Endothelial cell of umbilical vein (primary cell): ENCODE results near the gene CADM4. TPM values are rescaled to one million over a fixed set of nuclear protein-coding genes. Genes with fewer than 3 reads are reported as not detected.

ENCODE experiments used
- BruUV-seq: library from RNA; stranded (reverse); fragments of 400-500 nt; replicated peaks from 2 replicates; lab custom pipeline; 2021; lab: Mats Ljungman, UMichigan
- CTCF ChIA-PET: fragments of 300-600, 350-600 bp; sonication (Branson Sonifier 250); formaldehyde crosslinking; loops from one replicate; lab custom pipeline; 2021; ENCODE audit warnings: antibody characterized with exemption, inconsistent platforms; lab: Charles Lee
- POLR2A ChIA-PET: fragments of 300-600, 350-600 bp; sonication (Branson Sonifier 250); formaldehyde crosslinking; loops from one replicate; lab custom pipeline; 2021; ENCODE audit warnings: antibody characterized with exemption, inconsistent platforms; lab: Charles Lee
- DNase-seq: peaks from one replicate; pipeline ENCODE4 v3.0.0-alpha.2; 2011; ENCODE audit warnings: low read depth, low spot score
- FAIRE-seq: peaks from 2 replicates; lab custom pipeline; 2011; peaks lifted over from hg19 to GRCh38; lab: Jason Lieb, UNC
- H2AFZ ChIP-seq: 2 replicates; pipeline ENCODE4 v1.6.0; 2012; ENCODE audit warnings: low read depth, low read length, control low read depth, inconsistent platforms
- H3K27ac ChIP-seq: 2 replicates; pipeline ENCODE4 v1.5.1; 2011; ENCODE audit warnings: low read depth, mild to moderate bottlenecking, control low read depth, low read length, moderate library complexity; ENCODE audit not compliant: insufficient read depth
- H3K27me3 ChIP-seq, 2 experiments: 2 replicates each; pipeline versions ENCODE4 v1.6.0 to v1.6.1; 2011; ENCODE audit warnings: low read length in 2 of 2, mixed read lengths in 1 of 2; ENCODE audit not compliant: control insufficient read depth in 2 of 2, insufficient read depth in 2 of 2
- H3K36me3 ChIP-seq, 2 experiments: 2 replicates in 1 of 2; 3 replicates in 1 of 2; pipeline ENCODE4 v1.5.1; 2011; ENCODE audit warnings: low read length in 2 of 2, mild to moderate bottlenecking in 1 of 2, moderate library complexity in 1 of 2; ENCODE audit not compliant: control insufficient read depth in 2 of 2, insufficient read depth in 2 of 2; ENCODE audit errors: extremely low read depth in 1 of 2
- H3K4me1 ChIP-seq: 3 replicates; pipeline ENCODE4 v1.5.1; 2011; ENCODE audit warnings: mild to moderate bottlenecking, low read length; ENCODE audit not compliant: control insufficient read depth, insufficient read depth; ENCODE audit errors: extremely low read depth
- H3K4me2 ChIP-seq: 2 replicates; pipeline ENCODE4 v1.6.1; 2011; ENCODE audit warnings: low read length, control low read depth, mixed read lengths; ENCODE audit not compliant: insufficient read depth
- H3K4me3 ChIP-seq, 3 experiments: fragments of 200-600 bp in 1 of 3; sonication (generic), shearing (Covaris generic) in 1 of 3; replicated peaks in 1 of 3; 2 replicates each; pipeline ENCODE4 v1.5.1; 2011 to 2016; ENCODE audit warnings: control low read depth in 3 of 3, low read length in 3 of 3, mild to moderate bottlenecking in 2 of 3, inconsistent platforms in 1 of 3, low read depth in 1 of 3, moderate library complexity in 1 of 3; ENCODE audit not compliant: insufficient read depth in 1 of 3
- H3K79me2 ChIP-seq: 2 replicates; pipeline ENCODE4 v1.6.0; 2012; ENCODE audit warnings: low read length, inconsistent platforms; ENCODE audit not compliant: control insufficient read depth, insufficient read depth
- H3K9ac ChIP-seq: replicated peaks from 2 replicates; pipeline ENCODE3; 2011; ENCODE audit warnings: low read length, control low read depth; ENCODE audit not compliant: insufficient read depth; ENCODE audit errors: extremely low read depth
- H3K9me1 ChIP-seq: replicated peaks from 3 replicates; pipeline ENCODE4 v1.6.0; 2011; ENCODE audit warnings: mild to moderate bottlenecking, low read length; ENCODE audit not compliant: control insufficient read depth, insufficient read depth; ENCODE audit errors: extremely low read depth
- H3K9me3 ChIP-seq: replicated peaks from 2 replicates; pipeline ENCODE4 v1.5.1; 2012; ENCODE audit warnings: low read length, inconsistent platforms; ENCODE audit not compliant: control insufficient read depth, insufficient read depth
- H4K20me1 ChIP-seq: replicated peaks from 2 replicates; pipeline ENCODE3; 2011; ENCODE audit warnings: mild to moderate bottlenecking, low read length; ENCODE audit not compliant: control insufficient read depth, insufficient read depth; ENCODE audit errors: extremely low read depth
- EZH2 ChIP-seq: IDR thresholded peaks from 2 replicates; pipeline ENCODE4 v1.6.1; 2012; ENCODE audit warnings: borderline replicate concordance, low read depth, mild to moderate bottlenecking, moderate library complexity, low read length, inconsistent platforms; ENCODE audit not compliant: severe bottlenecking
- FOS ChIP-seq: IDR thresholded peaks from 2 replicates; pipeline ENCODE4 v1.6.1; 2011; ENCODE audit warnings: mild to moderate bottlenecking, low read length, moderate library complexity, borderline replicate concordance; ENCODE audit not compliant: insufficient read depth
- GATA2 ChIP-seq: IDR thresholded peaks from 2 replicates; pipeline ENCODE4 v1.7.0; 2011; ENCODE audit warnings: low read depth, mild to moderate bottlenecking, moderate library complexity, mixed read lengths, low read length; ENCODE audit not compliant: insufficient read length, insufficient read depth
- JUN ChIP-seq: IDR thresholded peaks from 2 replicates; pipeline ENCODE4 v1.6.1; 2011; ENCODE audit warnings: borderline replicate concordance, low read depth; ENCODE audit not compliant: insufficient read length, insufficient read depth
- MYC ChIP-seq: IDR thresholded peaks from one replicate; pipeline ENCODE4 v1.6.1; 2011; ENCODE audit warnings: mild to moderate bottlenecking, low read depth, low read length
- POLR2A ChIP-seq: IDR thresholded peaks from 2 replicates; pipeline ENCODE4 v1.6.1; 2012; ENCODE audit warnings: low read depth, mild to moderate bottlenecking, control low read depth, low read length
- POLR2AphosphoS5 ChIP-seq: IDR thresholded peaks from 2 replicates; pipeline ENCODE4 v1.6.1; 2012; ENCODE audit warnings: low read depth, mild to moderate bottlenecking, control low read depth, low read length, moderate library complexity; ENCODE audit not compliant: insufficient read depth
- dilution Hi-C: fragments of 300-500 bp; cut with MboI; formaldehyde crosslinking; loops from one replicate; pipeline ENCODE4 v1.15.0; 2019; ENCODE audit warnings: low sequenced_read_pairs; ENCODE audit not compliant: extremely low pct_ligation_motif_present
- intact Hi-C: fragments of 100-400 bp; cut with micrococcal nuclease; formaldehyde crosslinking; loops from one replicate; pipeline ENCODE4 v1.10.0; 2022
- polyA plus RNA-seq, 4 experiments: library from polyadenylated mRNA; depleted of rRNA in 3 of 4; stranded (reverse) in 3 of 4; unstranded in 1 of 4; fragments of >200 nt; gene quantifications; 2 replicates each; pipeline versions ENCODE4 v1.2.1 to v1.2.3, GENCODE V29; 2011 to 2012; ENCODE audit warnings: missing spikeins in 1 of 4
- total RNA-seq: library from RNA; stranded (reverse); gene quantifications from 2 replicates; pipeline ENCODE4 v1.2.3, GENCODE V29; 2021
- TF ChIP-seq, protein P1 (sequence below): IDR thresholded peaks from 2 replicates; pipeline ENCODE4 v1.6.1; 2011; ENCODE audit not compliant: insufficient read depth, insufficient read length
- TF ChIP-seq, protein P2 (sequence below), 2 donors: IDR thresholded peaks; 1 replicate in 1 of 2; 2 replicates in 1 of 2; pipeline ENCODE4 v1.5.1; 2011; ENCODE audit warnings: low read length in 2 of 2, mild to moderate bottlenecking in 2 of 2, moderate library complexity in 2 of 2, control low read depth in 1 of 2, inconsistent platforms in 1 of 2, low read depth in 1 of 2; ENCODE audit not compliant: insufficient read depth in 1 of 2; ENCODE audit errors: extremely low read depth in 1 of 2

The CADM4 gene
- total and polyA plus RNA-seq, 2 donors (not counting 3 experiments of a cell fraction or from before 2014, with no cell fraction given), result 5.0 to 7.5 TPM

DNA sequence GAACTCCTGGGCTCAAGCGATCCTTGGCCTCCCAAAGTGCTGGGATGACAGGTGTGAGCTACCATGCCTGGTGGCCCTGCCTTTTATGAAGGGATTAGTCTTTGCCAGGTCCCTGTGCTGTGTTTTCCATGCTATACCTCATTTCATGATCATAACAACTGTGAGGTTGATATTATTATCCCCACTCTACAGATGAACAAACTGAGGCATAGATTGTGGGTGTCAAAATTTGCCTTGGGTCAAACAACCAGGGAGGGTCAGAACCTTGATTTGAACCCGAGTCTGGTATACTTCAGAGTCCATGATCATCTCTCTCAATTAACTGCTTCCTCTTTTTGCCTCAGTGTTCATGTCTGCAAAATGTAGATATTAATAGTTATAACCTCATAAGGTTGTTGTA lies 57.2 kb downstream of the CADM4 start:
- POLR2A ChIA-PET, result no interaction called here
- no peaks in the 10 kb centered on the region for H3K9me1 ChIP-seq
- no peak overlapping the region for H3K9ac ChIP-seq
- H3K27me3 ChIP-seq, result no peaks in the 10 kb centered on the region
- no peak for DNase-seq
- H2AFZ ChIP-seq, result no peak overlapping the region
- dilution Hi-C loops (no loop called here), intact Hi-C loops (no loop called here)
- no peaks in the 10 kb centered on the region for H3K36me3 ChIP-seq
- no peaks in the 10 kb centered on the region for H3K79me2 ChIP-seq
- no peak overlapping the region for H3K27ac ChIP-seq
- H3K4me2 ChIP-seq, result no peak overlapping the region
- BruUV-seq, result no TSS peak
- CTCF ChIA-PET, result interaction anchor here (2.0 kb wide), 1 partner anchor 12 kb away, joined by 11 read pairs; the partner anchor contains the start of gene IRGQ
- no peak overlapping the region for H3K4me3 ChIP-seq
- no peak for TF ChIP-seq POLR2AphosphoS5
- TF ChIP-seq, protein P1, sequence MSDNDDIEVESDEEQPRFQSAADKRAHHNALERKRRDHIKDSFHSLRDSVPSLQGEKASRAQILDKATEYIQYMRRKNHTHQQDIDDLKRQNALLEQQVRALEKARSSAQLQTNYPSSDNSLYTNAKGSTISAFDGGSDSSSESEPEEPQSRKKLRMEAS, result no peak
- TF ChIP-seq MYC, result no peak
- TF ChIP-seq EZH2, result no peak
- TF ChIP-seq, protein P2, sequence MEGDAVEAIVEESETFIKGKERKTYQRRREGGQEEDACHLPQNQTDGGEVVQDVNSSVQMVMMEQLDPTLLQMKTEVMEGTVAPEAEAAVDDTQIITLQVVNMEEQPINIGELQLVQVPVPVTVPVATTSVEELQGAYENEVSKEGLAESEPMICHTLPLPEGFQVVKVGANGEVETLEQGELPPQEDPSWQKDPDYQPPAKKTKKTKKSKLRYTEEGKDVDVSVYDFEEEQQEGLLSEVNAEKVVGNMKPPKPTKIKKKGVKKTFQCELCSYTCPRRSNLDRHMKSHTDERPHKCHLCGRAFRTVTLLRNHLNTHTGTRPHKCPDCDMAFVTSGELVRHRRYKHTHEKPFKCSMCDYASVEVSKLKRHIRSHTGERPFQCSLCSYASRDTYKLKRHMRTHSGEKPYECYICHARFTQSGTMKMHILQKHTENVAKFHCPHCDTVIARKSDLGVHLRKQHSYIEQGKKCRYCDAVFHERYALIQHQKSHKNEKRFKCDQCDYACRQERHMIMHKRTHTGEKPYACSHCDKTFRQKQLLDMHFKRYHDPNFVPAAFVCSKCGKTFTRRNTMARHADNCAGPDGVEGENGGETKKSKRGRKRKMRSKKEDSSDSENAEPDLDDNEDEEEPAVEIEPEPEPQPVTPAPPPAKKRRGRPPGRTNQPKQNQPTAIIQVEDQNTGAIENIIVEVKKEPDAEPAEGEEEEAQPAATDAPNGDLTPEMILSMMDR (IDR thresholded peaks at IDR 0.05; ENCODE audit: extremely low read depth in 1 of 2, insufficient read depth in 1 of 2, low read depth in 1 of 2, low read length in 2 of 2), result no peak
- no peak for TF ChIP-seq JUN
- TF ChIP-seq GATA2, result no peak
- TF ChIP-seq POLR2A, result no peak
- no peak for TF ChIP-seq FOS
- H4K20me1 ChIP-seq, result no peaks in the 10 kb centered on the region
- no peak for FAIRE-seq
- H3K4me1 ChIP-seq, result no peaks in the 10 kb centered on the region
- H3K9me3 ChIP-seq, result no peaks in the 10 kb centered on the region
